ENCODE measurements around the gene ATP5F1B.

The ATP5F1B gene

GRCh38 chr12:56676851-56677580 lies 31.2 kb upstream of the ATP5F1B start:
- Histone ChIP-seq H3K4me3 (ENCODE audit: low read depth in 1 of 2, low read length in 1 of 2) (no peak overlapping the region), H3K27me3 (no peaks in the 10 kb centered on the region), H3K27ac (no peak overlapping the region), H3K9me3 (no peaks in the 10 kb centered on the region), H3K36me3 (peaks cover 3% of the 10 kb centered on the region), H3K4me1 (ENCODE audit: control insufficient read depth in 1 of 2, insufficient read depth in 1 of 2, low read depth in 1 of 2, low read length in 1 of 2) (no peaks in the 10 kb centered on the region)
- TF ChIP-seq CTCF (IDR thresholded peaks at IDR 0.05): no peak

- no peak overlapping the region for H3K27ac ChIP-seq
- no peak for TF ChIP-seq CTCF (IDR thresholded peaks at IDR 0.05)
- H3K4me3 ChIP-seq (ENCODE audit: low read depth in 1 of 2, low read length in 1 of 2): no peak overlapping the region
- no peaks in the 10 kb centered on the region for H3K4me1 ChIP-seq (ENCODE audit: control insufficient read depth in 1 of 2, insufficient read depth in 1 of 2, low read depth in 1 of 2, low read length in 1 of 2)
- no peaks in the 10 kb centered on the region for H3K9me3 ChIP-seq
- H3K27me3 ChIP-seq: no peaks in the 10 kb centered on the region
- peaks cover 55% of the 10 kb centered on the region for H3K36me3 ChIP-seq
These were observed 25.8 kb upstream of the ATP5F1B start for GRCh38 chr12:56671608-56672007.

GRCh38 chr12:56670836-56671235 lies 25.1 kb upstream of the ATP5F1B start:
- no peaks in the 10 kb centered on the region for H3K27me3 ChIP-seq
- no peaks in the 10 kb centered on the region for H3K4me1 ChIP-seq (ENCODE audit: control insufficient read depth in 1 of 2, insufficient read depth in 1 of 2, low read depth in 1 of 2, low read length in 1 of 2)
- H3K36me3 ChIP-seq: peaks cover 62% of the 10 kb centered on the region
- no peak overlapping the region for H3K27ac ChIP-seq
- no peaks in the 10 kb centered on the region for H3K9me3 ChIP-seq
- TF ChIP-seq CTCF (IDR thresholded peaks at IDR 0.05): no peak
- H3K4me3 ChIP-seq (ENCODE audit: low read depth in 1 of 2, low read length in 1 of 2): no peak overlapping the region

- Histone ChIP-seq H3K9me3 (no peaks in the 10 kb centered on the region), H3K36me3 (peaks cover 87% of the 10 kb centered on the region), H3K27ac (no peak overlapping the region), H3K4me1 (ENCODE audit: control insufficient read depth in 1 of 2, insufficient read depth in 1 of 2, low read depth in 1 of 2, low read length in 1 of 2) (no peaks in the 10 kb centered on the region), H3K4me3 (ENCODE audit: low read depth in 1 of 2, low read length in 1 of 2) (no peak overlapping the region), H3K27me3 (no peaks in the 10 kb centered on the region)
- TF ChIP-seq CTCF (IDR thresholded peaks at IDR 0.05): no peak
These were observed 22.3 kb upstream of the ATP5F1B start for GRCh38 chr12:56668197-56668457.

- TF ChIP-seq CTCF (IDR thresholded peaks at IDR 0.05): no peak
- Histone ChIP-seq H3K36me3 (peaks cover 46% of the 10 kb centered on the region), H3K27me3 (no peaks in the 10 kb centered on the region)
These were observed 16.3 kb upstream of the ATP5F1B start for GRCh38 chr12:56661979-56662638.

More at GRCh38 chr12:56661979-56662638, 16.3 kb upstream of the ATP5F1B start:
- Histone ChIP-seq H3K9me3 (no peaks in the 10 kb centered on the region), H3K4me3 (ENCODE audit: low read depth in 1 of 2, low read length in 1 of 2) (no peak overlapping the region), H3K4me1 (ENCODE audit: control insufficient read depth in 1 of 2, insufficient read depth in 1 of 2, low read depth in 1 of 2, low read length in 1 of 2) (no peaks in the 10 kb centered on the region), H3K27ac (no peak overlapping the region)
